NCI-H345 (cell line): Measurements from ENCODE around the gene IFIH1.
A peak's percentile ranks its signal among the peaks of the same experiment; 100 is the strongest.

ENCODE experiments used
- DNase-seq: peaks from one replicate; lab custom pipeline; 2025; lab: John Stamatoyannopoulos, UW

Gene IFIH1

DNA sequence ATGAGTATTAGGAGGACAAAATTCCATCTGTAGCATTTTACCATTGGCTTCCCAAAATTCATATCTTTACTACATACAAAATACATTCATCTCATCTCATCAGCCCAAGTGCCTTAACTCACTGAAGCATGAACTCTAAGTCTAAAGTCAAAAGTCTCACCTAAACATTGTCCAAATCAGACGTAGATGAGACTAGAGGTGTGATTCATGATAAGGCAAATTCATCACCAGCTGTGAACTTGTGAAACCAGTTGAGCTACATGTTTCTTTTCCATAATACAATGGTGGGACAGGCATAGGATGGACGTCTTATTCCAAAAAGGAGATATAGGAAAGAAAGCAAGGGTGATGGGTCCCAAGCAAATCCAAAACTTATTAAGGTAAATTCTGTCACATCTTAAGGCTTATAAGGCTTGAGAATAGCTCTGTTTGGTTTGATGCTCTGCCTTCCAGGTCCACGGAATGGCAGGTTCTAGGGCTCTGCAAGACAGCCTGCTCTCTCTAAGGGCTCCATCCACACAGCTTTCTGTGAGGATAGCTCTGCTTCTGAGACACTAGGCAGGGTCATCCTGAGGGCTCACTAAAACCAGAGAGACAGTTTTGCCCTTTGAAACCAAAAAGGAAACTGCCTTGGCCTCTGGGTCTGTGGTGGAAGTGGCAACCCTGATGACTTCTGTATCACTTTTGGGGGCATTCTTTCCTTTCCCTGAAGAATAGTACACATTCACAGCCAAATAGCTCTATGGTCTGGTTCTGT lies 9.6 kb downstream of the IFIH1 start:
- no peak for DNase-seq

DNA sequence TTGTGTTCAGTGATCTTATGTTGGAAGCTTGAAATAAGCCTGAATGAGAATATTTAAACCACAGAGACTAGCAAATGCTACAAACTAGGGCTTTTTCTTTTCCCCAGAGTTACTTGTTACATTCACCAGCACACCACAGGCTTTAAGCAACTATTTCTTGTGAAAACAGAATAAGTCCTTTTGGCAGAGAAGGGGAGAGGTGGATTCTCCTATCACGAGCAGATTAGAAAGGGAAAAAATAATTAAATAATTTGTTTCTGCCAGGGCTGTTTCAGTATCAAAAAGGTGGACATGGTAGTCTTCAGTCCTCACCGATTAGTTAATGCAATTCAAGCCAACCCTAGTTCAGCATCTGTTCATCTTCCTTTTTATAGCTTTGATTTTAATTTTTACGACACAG lies 12.6 kb downstream of the IFIH1 start:
- DNase-seq = no peak

DNA sequence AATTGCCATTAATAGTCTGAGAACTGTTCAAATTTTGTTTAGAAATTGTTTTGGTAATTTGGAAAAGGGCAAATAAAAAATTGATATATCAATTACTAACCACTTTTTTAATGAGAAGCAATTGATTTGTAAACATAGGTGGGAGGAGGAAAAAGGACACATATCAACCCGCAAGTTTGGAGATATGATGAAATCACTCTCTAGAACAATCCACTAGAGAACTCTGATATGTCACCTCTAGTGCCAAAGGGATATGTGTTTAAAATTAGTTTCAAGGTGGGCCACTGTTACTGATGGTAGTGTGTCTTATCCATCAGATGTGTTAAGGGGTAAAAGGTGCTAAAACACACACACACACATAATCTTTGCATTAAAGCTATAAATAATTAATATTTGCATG lies 16.6 kb downstream of the IFIH1 start:
- no peak for DNase-seq

DNA sequence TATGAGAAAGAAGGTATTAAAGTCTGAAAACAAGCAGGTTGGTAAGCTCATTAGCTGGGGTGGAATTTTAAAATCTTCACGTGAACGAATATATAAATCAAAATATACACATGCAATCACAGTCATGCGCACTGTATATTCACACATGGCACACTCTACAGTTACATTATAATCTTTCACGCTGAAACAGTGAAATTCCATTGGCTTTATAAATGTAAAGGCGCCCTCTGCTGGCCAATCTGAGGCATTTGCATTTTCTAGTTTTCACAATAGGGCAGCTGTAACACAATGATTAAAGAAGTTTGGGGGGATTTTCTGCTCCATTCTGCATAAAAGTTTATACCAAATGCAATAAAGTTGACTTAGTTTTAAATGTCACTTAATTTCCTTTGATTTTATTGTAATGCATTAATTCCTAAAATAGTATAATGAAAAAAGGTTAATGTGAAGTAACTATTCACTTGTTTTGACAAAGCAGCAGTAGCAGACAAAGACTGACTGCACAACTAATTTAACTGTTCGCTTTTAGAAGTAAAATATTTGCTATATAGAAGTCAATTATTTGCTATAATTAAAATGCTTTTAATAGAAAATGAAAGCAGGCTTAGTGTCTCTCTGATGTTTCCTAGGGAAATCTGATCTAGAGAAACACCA lies 17.2 kb downstream of the IFIH1 start:
- DNase-seq = peak; percentile 59

DNA sequence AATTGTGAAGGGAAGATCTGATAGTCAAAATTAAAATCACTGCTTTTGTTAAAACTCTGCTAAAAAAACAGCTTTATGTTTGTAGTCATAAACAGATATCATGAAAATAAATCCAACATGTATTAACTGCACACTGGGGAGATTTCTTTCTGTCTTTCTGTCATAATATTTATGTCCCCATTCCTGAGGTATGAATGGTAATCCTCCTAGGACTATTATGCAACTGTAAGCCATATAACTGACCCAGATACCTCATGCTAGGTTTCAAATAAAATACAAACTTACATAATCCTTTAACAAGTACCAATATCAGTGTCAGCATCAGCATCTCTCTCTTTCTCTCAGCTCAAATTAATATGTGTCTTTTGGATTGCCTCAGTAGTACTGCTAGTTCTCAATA lies 18.2 kb downstream of the IFIH1 start:
- no peak for DNase-seq

DNA sequence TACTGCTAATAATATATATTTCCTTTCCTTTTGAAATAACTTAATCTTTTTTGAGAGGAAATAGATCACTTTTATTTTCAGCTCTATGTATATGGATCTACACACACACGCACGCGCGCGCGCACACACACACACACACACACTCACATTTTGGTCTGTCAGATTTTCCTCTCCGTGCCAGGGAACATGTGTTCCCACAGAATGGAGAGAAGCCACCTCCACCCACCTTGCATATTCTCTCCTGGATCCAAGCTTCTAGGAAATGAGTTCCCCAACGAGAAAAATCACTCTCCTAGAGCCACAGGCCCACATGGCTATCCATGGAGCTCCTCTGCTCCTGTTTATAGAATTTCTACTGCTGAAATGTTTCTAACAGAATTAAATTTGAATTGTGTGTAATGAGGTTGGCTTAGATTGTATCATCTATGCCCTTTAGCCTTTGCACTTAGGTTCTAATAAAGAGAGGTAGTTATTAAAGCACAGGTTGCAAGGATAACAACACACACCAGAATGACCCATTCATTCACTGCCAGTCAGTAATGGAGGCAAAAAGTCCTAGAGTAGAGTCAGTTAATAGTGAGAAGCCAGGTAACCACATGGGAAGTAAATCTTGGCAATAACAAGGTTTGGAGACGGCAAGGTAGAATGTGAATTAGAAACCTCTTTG lies 19.7 kb downstream of the IFIH1 start:
- no peak for DNase-seq

DNA sequence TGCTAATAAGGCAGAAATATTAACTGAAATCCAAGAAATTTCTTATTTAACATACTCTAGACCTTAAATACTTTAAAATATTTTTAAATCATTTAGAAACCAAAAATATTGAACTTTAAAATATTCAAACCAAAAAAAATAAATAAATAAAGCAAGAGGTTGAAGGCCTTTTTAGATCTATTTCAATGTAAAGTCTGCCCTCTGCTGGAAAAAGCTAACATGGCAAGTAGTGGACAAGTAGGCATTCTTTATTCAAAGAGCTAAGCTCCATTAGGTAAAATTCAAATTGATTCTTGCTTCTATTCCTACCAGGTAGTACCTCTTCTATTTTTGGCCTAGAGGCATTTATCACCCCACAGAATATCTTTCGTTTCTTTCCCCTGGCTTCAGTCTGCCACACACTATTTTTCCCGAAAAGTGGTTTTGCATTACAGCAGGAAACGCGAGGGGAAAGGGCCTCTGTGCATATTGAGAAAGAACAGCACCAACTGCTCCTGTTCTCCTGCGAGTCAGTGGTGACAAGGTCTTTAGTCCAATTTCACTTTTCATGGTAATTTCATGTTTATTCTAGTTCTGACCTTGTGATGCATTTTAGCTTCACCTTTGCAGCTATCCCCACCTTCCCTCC lies 20.4 kb downstream of the IFIH1 start:
- peak; percentile 78 for DNase-seq

DNA sequence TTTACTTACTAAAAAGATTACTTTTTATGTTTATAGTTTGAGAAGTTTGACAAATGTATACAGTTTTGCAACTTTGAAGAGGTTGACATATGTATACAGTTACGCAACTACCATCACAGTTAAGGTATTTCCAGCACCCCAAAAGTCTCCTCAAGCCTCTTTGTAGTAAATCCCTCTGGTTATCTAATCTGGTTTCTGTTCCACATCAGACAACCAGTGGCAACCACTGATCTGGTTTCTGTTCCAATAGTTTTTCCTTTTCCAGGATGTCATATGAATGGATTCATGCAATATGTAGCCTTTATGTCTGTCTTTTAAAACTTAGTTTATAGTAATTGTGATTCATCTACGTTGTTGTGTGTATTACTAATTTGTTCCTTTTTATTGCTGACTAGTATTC lies 23.5 kb downstream of the IFIH1 start:
- DNase-seq = no peak

DNA sequence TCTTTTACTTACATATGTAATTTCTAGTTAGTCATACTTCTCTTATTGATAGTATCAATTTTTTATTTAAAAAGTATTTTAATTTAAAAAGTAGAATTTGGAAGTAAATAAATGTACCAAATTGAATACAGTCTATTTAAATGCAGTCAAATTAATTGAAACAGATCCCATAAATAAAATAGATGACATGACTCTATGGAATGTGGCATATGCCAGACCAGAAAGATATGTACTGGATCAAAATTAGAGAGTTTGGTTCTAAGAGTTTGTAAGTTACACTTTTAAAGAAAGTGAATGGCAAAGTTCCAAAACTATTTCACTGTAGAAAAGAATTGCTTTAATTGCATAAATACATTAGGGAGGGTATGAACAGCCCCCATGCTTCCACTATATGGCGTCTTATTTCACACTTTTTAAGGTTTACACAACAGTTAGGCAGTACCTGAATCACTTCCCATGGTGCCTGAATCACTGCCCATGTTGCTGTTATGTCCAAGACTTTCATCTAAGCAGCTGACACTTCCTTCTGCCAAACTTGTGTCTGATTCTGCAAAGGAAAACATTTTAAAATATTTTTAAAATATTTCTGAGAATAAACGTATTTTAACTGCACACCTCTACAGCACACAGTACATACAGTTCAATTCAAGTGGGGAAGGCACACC lies 25.2 kb downstream of the IFIH1 start:
- DNase-seq = no peak

DNA sequence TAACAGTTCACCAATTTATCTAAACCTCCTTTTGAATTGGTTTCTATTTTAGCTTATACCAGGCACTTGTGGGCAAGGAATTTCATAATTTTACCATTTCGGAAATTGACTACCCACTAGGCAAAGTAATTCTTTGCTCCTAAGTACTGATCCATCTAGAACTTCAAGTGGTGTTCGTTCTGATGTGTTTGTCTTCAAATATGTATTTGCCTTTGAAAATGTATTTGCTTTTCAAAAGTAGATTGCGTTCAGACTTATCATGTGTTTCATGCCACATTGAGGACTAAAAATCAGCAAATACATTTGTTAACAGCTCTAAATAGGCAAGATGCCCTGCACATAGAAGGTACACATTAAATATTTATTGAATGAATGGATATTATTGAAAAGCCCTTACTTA lies 26.7 kb downstream of the IFIH1 start:
- no peak for DNase-seq

DNA sequence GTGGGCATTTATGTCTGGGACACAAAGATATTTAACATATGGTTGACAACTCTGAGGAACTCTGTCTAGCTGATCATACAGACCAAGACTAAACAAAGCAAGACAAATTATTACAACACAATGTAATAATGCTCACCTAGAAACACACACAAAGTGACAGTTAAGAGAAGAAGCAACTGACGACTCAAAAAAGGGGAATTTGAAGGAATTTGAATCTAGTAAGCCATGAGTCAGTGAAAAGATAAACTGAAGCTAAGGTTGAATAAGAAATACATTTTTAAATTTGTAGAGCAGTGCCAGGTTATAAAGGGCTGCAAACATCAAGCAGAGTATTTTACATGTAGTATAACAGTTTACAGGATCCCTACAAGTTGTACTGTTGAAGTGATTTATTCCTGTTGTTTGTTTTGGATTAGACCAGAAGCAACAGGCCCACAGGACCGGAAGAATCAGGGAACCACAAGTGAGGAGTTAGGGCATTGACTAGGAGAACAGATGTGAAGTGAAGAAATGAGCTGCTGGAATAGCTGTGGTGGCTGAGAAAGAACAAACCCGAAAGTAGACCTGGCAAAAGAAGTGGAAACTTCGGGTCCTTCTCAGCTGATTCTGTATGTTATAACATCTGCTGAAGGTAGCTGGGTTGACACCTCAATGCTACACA lies 35.6 kb downstream of the IFIH1 start:
- no peak for DNase-seq

DNA sequence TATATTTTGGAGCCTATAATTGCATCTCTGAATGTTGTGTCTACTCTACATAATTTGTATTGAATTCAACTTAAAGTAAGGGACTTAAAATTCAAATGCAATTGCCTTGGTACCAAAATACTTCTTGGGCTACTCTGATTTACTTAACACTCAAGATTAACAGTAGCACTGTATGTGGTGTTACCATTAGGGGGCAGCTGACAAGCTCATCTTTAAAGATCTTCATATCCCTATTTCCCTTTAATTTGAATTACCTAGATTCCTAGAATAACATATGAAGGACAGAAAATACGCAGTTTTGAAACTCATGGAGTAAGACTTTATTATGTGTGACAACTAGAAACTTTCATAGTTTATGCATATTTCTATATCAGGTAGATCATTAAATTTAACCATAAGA lies 37.8 kb downstream of the IFIH1 start:
- no peak for DNase-seq

DNA sequence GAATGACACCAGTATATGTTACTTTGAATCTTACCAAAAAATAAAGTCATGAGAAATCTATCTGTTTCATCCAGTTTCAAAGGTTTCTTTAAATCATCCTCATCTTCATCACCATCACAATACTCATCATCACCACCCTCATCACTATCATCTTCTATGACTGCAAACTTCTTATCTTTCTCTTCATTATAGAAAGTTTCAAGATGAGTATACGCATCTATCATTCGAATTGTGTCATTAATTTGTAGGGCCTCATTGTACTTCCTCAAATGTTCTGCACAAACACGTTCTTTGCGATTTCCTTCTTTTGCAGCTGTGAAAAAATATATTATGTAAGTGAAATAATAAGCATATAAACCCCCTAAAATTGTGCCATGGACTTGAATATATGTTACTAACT lies 41.1 kb downstream of the IFIH1 start:
- DNase-seq = no peak

DNA sequence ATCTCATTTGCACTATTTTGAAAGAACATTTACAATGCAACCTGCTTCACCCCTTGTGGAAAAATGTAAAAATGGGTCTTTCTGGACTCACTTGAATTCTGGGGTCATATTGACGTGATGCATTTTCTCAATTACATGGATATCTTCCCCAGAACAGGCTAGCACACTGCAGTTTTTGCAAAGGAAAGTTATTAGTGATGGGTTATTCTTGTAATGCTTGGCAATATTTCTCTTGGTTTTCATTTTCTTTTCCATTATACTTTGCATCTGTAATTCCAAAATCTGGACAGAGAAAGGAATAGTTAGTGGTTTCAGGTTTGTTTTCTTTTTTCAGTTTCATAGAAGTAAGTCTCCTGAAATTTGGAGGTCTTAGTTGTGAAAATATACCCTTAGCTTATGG lies 50.5 kb downstream of the IFIH1 start:
- DNase-seq = no peak

DNA sequence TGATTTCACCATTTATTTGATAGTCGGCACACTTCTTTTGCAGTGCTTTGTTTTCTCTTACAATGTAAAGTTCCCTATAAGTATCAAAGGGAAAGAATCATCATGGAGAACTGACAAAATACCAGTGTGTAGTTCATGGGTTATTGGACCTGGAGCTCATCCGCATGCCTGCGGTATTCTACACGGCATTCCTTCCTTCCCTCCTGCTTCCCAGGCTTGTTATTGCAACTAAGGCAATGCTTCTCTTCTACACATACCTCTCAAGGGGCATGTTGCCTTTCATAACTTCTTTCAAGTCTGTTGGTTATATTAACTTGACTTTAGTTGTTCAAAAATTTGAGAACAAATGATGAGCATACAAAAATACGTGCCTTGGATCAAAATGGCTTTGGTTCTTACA lies 51.0 kb downstream of the IFIH1 start:
- no peak for DNase-seq

DNA sequence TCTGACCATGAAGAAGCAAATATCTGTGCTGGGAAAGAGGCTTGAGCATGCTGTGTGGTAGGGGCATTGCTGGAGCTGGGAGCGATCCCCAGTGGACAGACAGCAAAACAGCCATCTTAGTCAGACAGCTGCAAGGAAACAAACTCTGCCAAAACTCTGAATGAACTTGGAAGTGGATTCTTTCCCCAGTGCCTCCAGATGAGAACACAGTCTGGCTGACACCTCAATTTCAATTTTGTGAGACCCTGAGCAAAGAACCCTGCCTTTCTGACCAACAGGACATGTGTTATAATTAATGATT lies 52.1 kb downstream of the IFIH1 start:
- DNase-seq = no peak

DNA sequence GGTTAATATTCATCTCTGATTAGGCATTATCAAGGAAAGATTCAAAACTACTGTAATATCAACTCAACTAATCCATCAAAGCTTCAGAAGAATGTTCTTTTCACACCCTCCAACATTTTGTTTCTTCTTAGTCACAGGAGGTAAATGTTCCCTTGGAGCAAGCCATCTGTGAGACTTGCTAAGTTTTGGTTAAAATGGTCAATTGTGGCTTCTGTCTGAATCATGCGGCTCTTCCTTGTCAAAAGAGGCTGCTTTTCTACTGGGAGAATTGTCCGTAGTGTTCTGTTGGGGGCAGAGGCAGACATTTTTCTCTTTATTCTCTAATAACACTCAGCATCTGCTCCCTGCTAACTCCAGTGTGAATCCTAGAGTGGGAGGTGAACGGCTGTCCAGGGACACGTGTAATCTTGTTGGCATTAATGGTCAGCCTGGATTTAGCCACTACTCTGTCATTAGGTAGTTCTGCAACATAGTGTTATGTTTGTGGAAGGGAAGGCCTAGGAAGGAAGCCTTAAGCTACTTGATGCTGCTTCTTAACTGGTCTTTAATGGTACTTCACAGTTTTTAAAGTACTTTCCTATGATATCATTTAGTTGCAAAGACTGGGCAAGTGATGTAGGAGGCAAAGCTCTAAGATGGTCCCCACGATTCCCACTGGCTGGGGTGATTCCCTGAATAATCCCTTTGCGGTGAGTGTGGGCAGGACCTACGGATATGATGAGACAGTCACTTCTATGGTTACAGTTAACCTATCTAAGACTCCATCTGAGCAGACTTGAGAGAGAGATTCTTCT lies 52.6 kb downstream of the IFIH1 start:
- no peak for DNase-seq

DNA sequence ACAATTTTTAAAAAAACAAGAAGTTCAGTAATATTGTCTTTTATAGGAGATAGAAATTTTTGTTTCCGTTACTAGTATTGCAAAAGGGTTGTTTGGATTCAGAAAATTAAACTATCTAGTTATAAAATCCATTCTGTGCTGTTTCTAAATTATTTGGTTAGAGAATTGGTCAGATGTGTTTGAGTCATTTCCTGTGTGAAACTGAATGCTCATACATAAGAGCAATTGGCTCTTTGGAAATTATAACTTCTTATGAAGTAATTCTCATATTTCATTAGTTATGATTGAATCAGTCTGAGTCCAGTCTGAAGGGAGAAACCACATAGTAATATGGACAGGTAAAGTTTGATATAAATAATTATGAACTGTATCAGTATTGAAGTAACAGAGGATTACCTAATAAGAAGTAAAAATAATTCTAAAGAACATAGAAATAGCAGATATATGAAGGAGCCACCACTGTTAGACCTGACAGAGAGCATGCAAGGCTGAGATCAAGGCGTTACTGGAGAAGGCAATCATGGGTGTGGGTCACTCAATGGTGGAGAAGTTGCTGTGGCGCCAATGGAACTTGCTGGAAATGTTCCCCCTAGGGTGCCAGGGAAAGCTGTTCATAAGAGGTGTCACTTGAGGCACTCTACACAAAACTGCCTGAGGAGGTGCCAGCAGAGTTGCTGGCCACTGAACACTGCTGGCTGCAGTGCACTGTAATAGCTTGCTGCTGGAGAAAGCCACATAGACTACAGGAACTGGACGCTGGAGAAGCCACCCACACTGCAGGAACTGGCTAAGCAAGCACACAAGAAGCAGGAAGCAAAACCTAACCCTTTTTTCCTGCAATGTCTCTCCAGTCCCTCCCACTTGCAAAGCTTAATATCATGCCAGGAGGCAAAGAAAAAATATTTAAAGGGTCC lies 57.2 kb downstream of the IFIH1 start:
- peak; percentile 2 for DNase-seq

DNA sequence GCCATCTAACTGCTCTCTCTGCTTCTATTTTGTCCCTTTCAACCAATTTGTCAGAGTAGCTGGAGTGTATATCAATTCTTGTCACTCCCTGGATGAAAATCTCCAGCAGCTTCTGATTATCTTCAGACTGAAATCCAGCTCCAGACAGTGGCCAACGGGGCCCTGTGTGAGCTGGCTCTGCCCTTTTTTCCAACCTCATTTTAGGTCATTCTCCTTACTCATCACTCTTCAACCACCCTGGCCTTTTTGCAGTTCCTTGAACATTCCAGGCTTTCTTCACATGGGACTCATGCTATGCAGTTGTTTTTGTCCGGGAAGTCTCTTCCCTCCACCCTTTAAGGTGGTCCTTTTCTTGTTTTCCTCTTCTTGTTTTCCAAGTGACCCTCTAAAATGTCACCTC lies 59.8 kb downstream of the IFIH1 start:
- DNase-seq = no peak

DNA sequence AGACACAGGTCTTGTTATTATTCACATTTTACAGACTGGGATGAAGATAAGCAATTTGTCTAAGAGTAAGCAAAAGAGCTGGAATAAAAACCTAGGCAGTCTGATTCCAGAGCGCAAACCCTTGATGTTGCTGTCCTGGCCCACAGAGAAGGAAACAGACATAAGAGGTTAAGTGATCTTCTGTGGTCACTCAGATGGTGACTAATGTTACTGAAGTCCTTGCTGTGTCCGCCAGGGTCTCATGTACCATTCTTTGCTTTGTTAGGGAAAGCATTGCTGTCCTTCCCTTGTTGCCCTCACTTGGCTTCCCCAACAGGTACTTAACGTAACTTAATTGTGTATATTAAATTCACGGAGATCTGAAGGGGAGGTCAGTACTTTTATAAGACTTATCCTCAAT lies 60.3 kb downstream of the IFIH1 start:
- no peak for DNase-seq
